Upper lobe of left lung (tissue), 6 donors: ENCODE measurements around the gene LYZ. TPM values are rescaled to one million over a fixed set of nuclear protein-coding genes. Genes with fewer than 3 reads are reported as not detected.

Experiments
- ATAC-seq, 2 donors: fragments of 200-7000 bp; cut with Tn5 transposase; one replicate each; pipeline ENCODE4 v1.9.1; 2022; ENCODE audit warnings: mild to moderate bottlenecking in 2 of 2, moderate library complexity in 2 of 2; ENCODE audit not compliant: low FRiP score in 2 of 2
- DNase-seq, 2 donors: peaks; one replicate each; pipeline ENCODE4 v3.0.0-alpha.2; 2019 to 2020
- H3K27ac ChIP-seq, 4 donors: fragments of 200-600 bp; sonication (generic); one replicate each; pipeline ENCODE4 v1.5.1; 2016 to 2019
- H3K27me3 ChIP-seq, 4 donors: fragments of 200-600 bp; sonication (generic); one replicate each; pipeline ENCODE4 v1.5.1; 2017 to 2019
- H3K36me3 ChIP-seq, 4 donors: fragments of 200-600 bp; sonication (generic); one replicate each; pipeline ENCODE4 v1.5.1; 2016 to 2019
- H3K4me1 ChIP-seq, 4 donors: fragments of 200-600 bp; sonication (generic); one replicate each; pipeline ENCODE4 v1.5.1; 2018 to 2019
- H3K4me3 ChIP-seq, 4 donors: fragments of 200-600 bp; sonication (generic); one replicate each; pipeline ENCODE4 v1.5.1; 2017 to 2019; ENCODE audit warnings: mild to moderate bottlenecking in 2 of 4, moderate library complexity in 1 of 4
- H3K9me3 ChIP-seq, 4 donors: fragments of 200-600 bp; sonication (generic); one replicate each; pipeline ENCODE4 v1.5.1; 2018 to 2019
- CTCF ChIP-seq, 6 experiments: fragments of 450-650 bp in 4 of 6; fragments of 200-600 bp in 2 of 6; sonication (generic) in 2 of 6; IDR thresholded peaks; one replicate each; pipeline ENCODE4 v1.5.1; 2016 to 2019; ENCODE audit warnings: antibody characterized with exemption in 6 of 6
- EP300 ChIP-seq, 4 donors: sonication (generic); formaldehyde crosslinking; IDR thresholded peaks; one replicate each; pipeline ENCODE4 v1.5.1; 2017; ENCODE audit warnings: antibody characterized with exemption in 4 of 4, control low read depth in 2 of 4
- POLR2A ChIP-seq, 4 donors: fragments of 450-650 bp; IDR thresholded peaks; one replicate each; pipeline ENCODE4 v1.5.1; 2016 to 2017; ENCODE audit warnings: antibody characterized with exemption in 4 of 4, mild to moderate bottlenecking in 2 of 4
- POLR2AphosphoS5 ChIP-seq, 2 donors: sonication (generic); formaldehyde crosslinking; IDR thresholded peaks; one replicate each; pipeline ENCODE4 v1.5.1; 2017; ENCODE audit warnings: antibody characterized with exemption in 2 of 2
- WGBS, 2 donors: methylation state at CpG; one replicate each; pipeline ENCODE4 v1.1.5; 2017 to 2018; 5-methylcytosine and 5-hydroxymethylcytosine counted together
- small RNA-seq, 4 donors: library from RNA; depleted of rRNA; stranded (forward); fragments of <200 nt; gene quantifications; one replicate each; pipeline ENCODE3, GENCODE V24; 2016
- total RNA-seq, 6 donors: library from RNA; depleted of rRNA in 4 of 6; stranded (reverse); fragments of >200 nt in 4 of 6; gene quantifications; one replicate each; pipeline versions ENCODE4 v1.1.0 to v1.2.1, GENCODE V29; 2016 to 2021
- donor health status: DM: no; HTN: no; CAD: no; lungs with moderate emphysema.
- donor health status: DM: no; HTN: yes; CAD: no; lungs with severe emphysema.

Gene LYZ
- total RNA-seq, 6 donors from 2014 or later: 52.9 to 1,947 (median 459) TPM

- no peak overlapping the region for H3K4me3 ChIP-seq
- no peak overlapping the region for H3K27ac ChIP-seq
- ATAC-seq: peak in 1 of 2 donors; percentile 84
- TF ChIP-seq CTCF (IDR thresholded peaks at IDR 0.05) (no peak), EP300 (IDR thresholded peaks at IDR 0.05) (no peak), POLR2A (IDR thresholded peaks at IDR 0.05) (no peak), POLR2AphosphoS5 (IDR thresholded peaks at IDR 0.05) (no peak)
- H3K36me3 ChIP-seq: peaks cover 0 to 2% (median 0%) of the 10 kb centered on the region in 4 donors
- no peak for DNase-seq
- H3K9me3 ChIP-seq: peaks cover 0 to 6% (median 1%) of the 10 kb centered on the region in 4 donors
- H3K4me1 ChIP-seq: peaks cover 0 to 7% (median 0%) of the 10 kb centered on the region in 4 donors
- 97 to 98% methylated on average over 3 of the region's 3 CpGs for WGBS, 2 donors
- no peaks in the 10 kb centered on the region for H3K27me3 ChIP-seq
Observed at GRCh38 chr12:69397978-69398377, 49.8 kb downstream of the LYZ start.

DNA sequence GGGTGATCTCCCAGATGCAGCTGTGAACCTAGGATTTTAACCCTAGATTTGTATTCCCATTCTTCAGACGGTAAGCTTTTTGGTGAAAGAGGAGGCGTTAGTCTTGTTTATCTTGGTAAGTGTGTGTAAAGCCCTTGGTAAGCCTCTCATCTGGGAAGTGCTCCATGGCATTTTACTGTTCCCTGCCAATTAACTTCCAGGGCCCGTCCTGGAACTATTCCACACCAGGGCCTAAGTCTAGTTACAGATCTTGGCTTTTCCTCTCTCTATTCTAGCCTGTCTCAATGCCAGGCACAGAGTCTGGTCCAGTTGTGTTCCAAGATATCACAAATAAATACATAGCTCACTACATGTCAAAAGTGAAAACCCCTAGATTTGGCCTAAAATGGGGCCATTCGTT lies 53.8 kb downstream of the LYZ start:
- TF ChIP-seq POLR2AphosphoS5 (IDR thresholded peaks at IDR 0.05) (no peak), CTCF (IDR thresholded peaks at IDR 0.05) (no peak), EP300 (IDR thresholded peaks at IDR 0.05) (no peak)
- 66 to 76% methylated on average over 4 of the region's 4 CpGs for WGBS, 2 donors
- H3K27ac ChIP-seq: no peak overlapping the region
- ATAC-seq: no peak
- no peaks in the 10 kb centered on the region for H3K27me3 ChIP-seq
- peaks cover 0 to 7% (median 0%) of the 10 kb centered on the region in 4 donors for H3K4me1 ChIP-seq
- H3K9me3 ChIP-seq: peaks cover 0 to 2% (median under 1%) of the 10 kb centered on the region in 4 donors
- no peak overlapping the region for H3K4me3 ChIP-seq
- peak in 1 of 2 donors; percentile 27 for DNase-seq
- no peaks in the 10 kb centered on the region for H3K36me3 ChIP-seq

Small RNAs within 50 kb of the gene (small RNA-seq; reads per million reads assigned to genes)
- gene RN7SL804P: 0 reads per million in 4 donors

Other genes with a start within 250 kb of the LYZ start
- 10 to 100 TPM; 22.9 to 57.1 (median 48.2) TPM for gene CPSF6, start 108.8 kb upstream of the LYZ start, total RNA-seq
- 10 to 100 TPM in 3 of 6 donors, 1 to 10 TPM in 2, under 1 TPM in 1; 1.00 to 12.8 (median 10.2) TPM for gene YEATS4, start 11.4 kb downstream of the LYZ start, total RNA-seq
- 10 to 100 TPM; 14.3 to 54.1 (median 24.7) TPM for gene FRS2, start 122.0 kb downstream of the LYZ start, total RNA-seq
- 100 to 1,000 TPM in 3 of 6 donors, 10 to 100 TPM in 3; 28.1 to 117 (median 91.0) TPM for gene CCT2, start 237.1 kb downstream of the LYZ start, total RNA-seq